B cell (primary cell): ENCODE data around the gene ITPRIP. TPM values are rescaled to one million over a fixed set of nuclear protein-coding genes. Genes with fewer than 3 reads are reported as not detected.

Experiments
- ATAC-seq: fragments of 200-7000 bp; cut with Tn5 transposase; one replicate; pipeline ENCODE4 v1.10.0; 2021; ENCODE audit warnings: low read depth, mild to moderate bottlenecking, moderate number of reproducible peaks, moderate library complexity
- CTCF ChIA-PET: fragments of 350-600 bp; sonication (Branson Sonifier 250); formaldehyde crosslinking; loops from one replicate; lab custom pipeline; 2021; ENCODE audit warnings: antibody characterized with exemption, inconsistent platforms; lab: Charles Lee
- POLR2A ChIA-PET: fragments of 350-600 bp; sonication (Branson Sonifier 250); formaldehyde crosslinking; loops from one replicate; lab custom pipeline; 2021; ENCODE audit warnings: antibody characterized with exemption; lab: Charles Lee
- DNase-seq: peaks from one replicate; pipeline ENCODE4 v3.0.0; 2013
- H2AFZ ChIP-seq: 2 replicates; pipeline ENCODE4 v1.6.1; 2012; ENCODE audit warnings: mild to moderate bottlenecking, low read depth, low read length; ENCODE audit not compliant: insufficient read depth, poor library complexity, severe bottlenecking
- H3K27ac ChIP-seq, 2 donors: 1 replicate in 1 of 2; 2 replicates in 1 of 2; pipeline ENCODE4 v1.5.1; 2012 to 2013; ENCODE audit warnings: low read length in 2 of 2, mild to moderate bottlenecking in 2 of 2, moderate library complexity in 1 of 2
- H3K27me3 ChIP-seq, 4 experiments: fragments of 200-600 bp in 1 of 4; sonication (generic) in 1 of 4; replicated peaks in 1 of 4; 1 replicate in 2 of 4; 2 replicates in 2 of 4; pipeline versions ENCODE4 v1.6.1 to v1.7.0; 2013 to 2016; ENCODE audit warnings: low read length in 3 of 4, mild to moderate bottlenecking in 2 of 4, mixed read lengths in 1 of 4, moderate library complexity in 1 of 4; ENCODE audit not compliant: insufficient read depth in 4 of 4, control insufficient read depth in 3 of 4; ENCODE audit errors: control extremely low read depth in 1 of 4
- H3K36me3 ChIP-seq, 2 experiments: replicated peaks in 1 of 2; 1 replicate in 1 of 2; 2 replicates in 1 of 2; pipeline versions ENCODE4 v1.6.1 to v1.7.1; 2013; ENCODE audit warnings: low read length in 1 of 2; ENCODE audit not compliant: insufficient read depth in 2 of 2, control insufficient read depth in 1 of 2; ENCODE audit errors: control extremely low read depth in 1 of 2, extremely low read depth in 1 of 2
- H3K4me1 ChIP-seq, 2 donors: fragments of 200-600 bp in 1 of 2; sonication (generic) in 1 of 2; 1 replicate in 1 of 2; 2 replicates in 1 of 2; pipeline versions ENCODE4 v1.5.1 to v1.6.1; 2013 to 2017; ENCODE audit warnings: low read length in 2 of 2; ENCODE audit not compliant: control insufficient read depth in 2 of 2, insufficient read depth in 2 of 2
- H3K4me2 ChIP-seq: replicated peaks from 2 replicates; pipeline ENCODE3; 2012; ENCODE audit warnings: mild to moderate bottlenecking, low read depth, low read length; ENCODE audit not compliant: poor library complexity, severe bottlenecking
- H3K4me3 ChIP-seq, 5 experiments: fragments of 200-600 bp in 1 of 5; sonication (generic) in 1 of 5; 1 replicate in 3 of 5; 2 replicates in 2 of 5; pipeline versions ENCODE4 v1.5.1 to v1.7.0; 2011 to 2016; ENCODE audit warnings: low read length in 4 of 5, mild to moderate bottlenecking in 4 of 5, low read depth in 2 of 5, control low read depth in 1 of 5, moderate library complexity in 1 of 5; ENCODE audit not compliant: insufficient read depth in 1 of 5; ENCODE audit errors: control extremely low read depth in 1 of 5, extremely low read depth in 1 of 5
- H3K79me2 ChIP-seq: fragments of 200-600 bp; sonication (generic); one replicate; pipeline ENCODE4 v1.6.0; 2016; ENCODE audit warnings: low read length; ENCODE audit not compliant: control insufficient read depth, insufficient read depth
- H3K9ac ChIP-seq: fragments of 200-600 bp; sonication (generic); 2 replicates; pipeline ENCODE4 v1.6.1; 2017; ENCODE audit warnings: mild to moderate bottlenecking, low read length, moderate library complexity
- H3K9me3 ChIP-seq, 3 donors: one replicate each; pipeline versions ENCODE4 v1.6.1 to v1.7.1; 2013; ENCODE audit warnings: low read length in 2 of 3; ENCODE audit not compliant: control insufficient read depth in 2 of 3, insufficient read depth in 1 of 3; ENCODE audit errors: control extremely low read depth in 1 of 3
- H4K20me1 ChIP-seq: 2 replicates; pipeline ENCODE4 v1.6.0; 2012; ENCODE audit warnings: mild to moderate bottlenecking, low read length; ENCODE audit not compliant: insufficient read depth, control insufficient read depth, poor library complexity, severe bottlenecking
- H3K27ac Mint-ChIP-seq: one replicate; pipeline ENCODE4 v1.8.0; 2021; ENCODE audit warnings: mixed read lengths
- H3K27me3 Mint-ChIP-seq: one replicate; pipeline ENCODE4 v1.8.0; 2021; ENCODE audit warnings: mixed read lengths
- H3K4me1 Mint-ChIP-seq: one replicate; pipeline ENCODE4 v1.8.0; 2021; ENCODE audit warnings: mixed read lengths
- H3K4me3 Mint-ChIP-seq: one replicate; pipeline ENCODE4 v1.8.0; 2021; ENCODE audit warnings: mixed read lengths
- H3K9me3 Mint-ChIP-seq: one replicate; pipeline ENCODE4 v1.8.0; 2022; ENCODE audit warnings: mixed read lengths; ENCODE audit not compliant: insufficient read depth
- EZH2 ChIP-seq: IDR thresholded peaks from 2 replicates; pipeline ENCODE4 v1.6.1; 2012; ENCODE audit warnings: borderline replicate concordance, low read depth, mild to moderate bottlenecking, moderate library complexity, low read length; ENCODE audit not compliant: insufficient read depth, poor library complexity, severe bottlenecking
- WGBS: methylation state at CpG from one replicate; pipeline ENCODE4 v1.1.5; 2013; ENCODE audit warnings: missing lambda C conversion rate; ENCODE audit not compliant: insufficient coverage; 5-methylcytosine and 5-hydroxymethylcytosine counted together
- intact Hi-C: fragments of 100-400 bp; cut with micrococcal nuclease; formaldehyde crosslinking; loops from one replicate; pipeline ENCODE4 v1.10.0; 2022
- polyA plus RNA-seq: library from polyadenylated mRNA; depleted of rRNA; stranded (reverse); fragments of >200 nt; gene quantifications from 2 replicates; pipeline ENCODE4 v1.2.3, GENCODE V29; 2012
- total RNA-seq, 2 donors: library from RNA; stranded (reverse); fragments of 120-200 nt in 1 of 2; gene quantifications; 1 replicate in 1 of 2; 2 replicates in 1 of 2; pipeline versions ENCODE4 v1.2.3 to v1.2.4, GENCODE V29; 2013 to 2022
- TF ChIP-seq, protein P1 (sequence below): fragments of 200-600 bp; IDR thresholded peaks from one replicate; pipeline ENCODE4 v1.8.0; 2022; ENCODE audit warnings: antibody characterized with exemption, mild to moderate bottlenecking

The ITPRIP gene
- total and polyA plus RNA-seq, 2 donors (not counting 1 experiment from before 2014, with no cell fraction given), result 22.5 to 28.5 TPM

DNA sequence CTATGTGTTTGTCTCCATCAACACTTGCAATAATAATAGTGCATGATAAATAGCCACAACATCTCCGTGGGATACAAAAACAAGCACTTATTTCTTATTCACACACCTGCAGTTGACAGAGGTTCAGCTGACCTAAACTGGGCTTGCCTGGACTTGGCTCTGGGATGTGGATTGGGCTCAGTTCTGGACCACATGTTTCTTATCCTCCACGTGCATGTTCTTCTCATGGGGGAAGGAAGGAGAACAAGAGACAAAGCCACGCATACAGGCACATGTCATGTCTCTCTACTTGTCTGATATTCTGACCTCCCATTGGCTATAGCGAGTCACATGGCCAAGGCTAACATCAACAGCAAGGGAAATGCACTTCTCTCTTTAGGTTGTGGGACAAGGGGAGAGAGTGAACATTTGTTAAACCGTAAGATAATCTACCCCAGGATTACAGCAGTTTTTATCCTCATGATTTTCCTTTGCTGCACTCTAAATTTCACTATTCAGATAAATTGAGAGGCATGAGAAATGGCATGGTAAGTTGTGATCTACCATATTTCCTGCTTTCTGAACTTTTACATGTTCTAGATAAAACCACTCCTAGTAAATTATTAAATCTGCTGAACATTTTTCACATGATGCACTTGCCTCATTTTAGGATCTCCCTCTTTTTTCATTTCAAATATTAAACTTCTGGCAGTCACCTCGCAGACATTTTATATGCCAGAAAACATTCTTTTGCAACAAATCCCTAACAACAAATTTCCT is 49.0 kb upstream of the ITPRIP start:
- no peaks in the 10 kb centered on the region for H3K9me3 Mint-ChIP-seq
- ATAC-seq (no peak), DNase-seq (peak; percentile 5)
- no peaks in the 10 kb centered on the region for H3K9me3 ChIP-seq
- no peak overlapping the region for H3K27ac ChIP-seq
- no peak overlapping the region for H3K4me3 ChIP-seq
- peaks cover 46% of the 10 kb centered on the region for H3K27me3 Mint-ChIP-seq
- no peak overlapping the region for H3K9ac ChIP-seq
- H3K27ac Mint-ChIP-seq, result no peak overlapping the region
- no peaks in the 10 kb centered on the region for H4K20me1 ChIP-seq
- H3K4me1 ChIP-seq, result no peaks in the 10 kb centered on the region
- H3K27me3 ChIP-seq, result peaks cover 0 to 9% (median 6%) of the 10 kb centered on the region in 4 experiments
- TF ChIP-seq, protein P1, sequence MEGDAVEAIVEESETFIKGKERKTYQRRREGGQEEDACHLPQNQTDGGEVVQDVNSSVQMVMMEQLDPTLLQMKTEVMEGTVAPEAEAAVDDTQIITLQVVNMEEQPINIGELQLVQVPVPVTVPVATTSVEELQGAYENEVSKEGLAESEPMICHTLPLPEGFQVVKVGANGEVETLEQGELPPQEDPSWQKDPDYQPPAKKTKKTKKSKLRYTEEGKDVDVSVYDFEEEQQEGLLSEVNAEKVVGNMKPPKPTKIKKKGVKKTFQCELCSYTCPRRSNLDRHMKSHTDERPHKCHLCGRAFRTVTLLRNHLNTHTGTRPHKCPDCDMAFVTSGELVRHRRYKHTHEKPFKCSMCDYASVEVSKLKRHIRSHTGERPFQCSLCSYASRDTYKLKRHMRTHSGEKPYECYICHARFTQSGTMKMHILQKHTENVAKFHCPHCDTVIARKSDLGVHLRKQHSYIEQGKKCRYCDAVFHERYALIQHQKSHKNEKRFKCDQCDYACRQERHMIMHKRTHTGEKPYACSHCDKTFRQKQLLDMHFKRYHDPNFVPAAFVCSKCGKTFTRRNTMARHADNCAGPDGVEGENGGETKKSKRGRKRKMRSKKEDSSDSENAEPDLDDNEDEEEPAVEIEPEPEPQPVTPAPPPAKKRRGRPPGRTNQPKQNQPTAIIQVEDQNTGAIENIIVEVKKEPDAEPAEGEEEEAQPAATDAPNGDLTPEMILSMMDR, result no peak
- TF ChIP-seq EZH2, result no peak
- no peak overlapping the region for H2AFZ ChIP-seq
- H3K79me2 ChIP-seq, result no peaks in the 10 kb centered on the region
- ChIA-PET CTCF (no interaction called here), POLR2A (no interaction called here)
- no peaks in the 10 kb centered on the region for H3K36me3 ChIP-seq
- intact Hi-C loops, result no loop called here
- no peak overlapping the region for H3K4me2 ChIP-seq
- WGBS, result 44% methylated on average over 1 of the region's 6 CpGs
- no peak overlapping the region for H3K4me3 Mint-ChIP-seq
- H3K4me1 Mint-ChIP-seq, result peaks cover 1% of the 10 kb centered on the region

- H3K9me3 Mint-ChIP-seq, result no peaks in the 10 kb centered on the region
- no peak overlapping the region for H3K9ac ChIP-seq
These were observed 42.1 kb upstream of the ITPRIP start for GRCh38 chr10:104380336-104380735.

More at GRCh38 chr10:104380336-104380735, 42.1 kb upstream of the ITPRIP start:
- Mint-ChIP-seq H3K4me3 (no peak overlapping the region), H3K4me1 (no peaks in the 10 kb centered on the region), H3K27me3 (peaks cover 46% of the 10 kb centered on the region), H3K27ac (no peak overlapping the region)
- 80% methylated on average over 1 of the region's 4 CpGs for WGBS
- Histone ChIP-seq H3K79me2 (no peaks in the 10 kb centered on the region), H3K27ac (no peak overlapping the region), H2AFZ (no peak overlapping the region), H3K4me1 (no peaks in the 10 kb centered on the region), H4K20me1 (no peaks in the 10 kb centered on the region), H3K36me3 (no peaks in the 10 kb centered on the region), H3K4me3 (no peak overlapping the region), H3K9me3 (no peaks in the 10 kb centered on the region), H3K27me3 (peaks cover 0 to 9% (median 0%) of the 10 kb centered on the region in 4 experiments), H3K4me2 (no peak overlapping the region)
- TF ChIP-seq EZH2, result no peak
- DNase-seq (no peak), ATAC-seq (no peak)
- POLR2A ChIA-PET, result no interaction called here
- CTCF ChIA-PET, result no interaction called here
- intact Hi-C loops, result no loop called here
